Chondrocyte (in vitro differentiated cells): ENCODE results near the gene MYADM. TPM values are rescaled to one million over a fixed set of nuclear protein-coding genes. Genes with fewer than 3 reads are reported as not detected.

ENCODE experiments used
- DNase-seq: peaks from one replicate; pipeline ENCODE4 v3.0.0; 2021; ENCODE audit warnings: mixed read lengths, low spot score
- H3K27ac Mint-ChIP-seq: one replicate; pipeline ENCODE4 v1.8.0; 2021; ENCODE audit warnings: mild to moderate bottlenecking, moderate library complexity, mixed read lengths; ENCODE audit not compliant: unreplicated experiment
- H3K27me3 Mint-ChIP-seq: 2 replicates; pipeline ENCODE4 v1.8.0; 2021; ENCODE audit warnings: low read depth, mixed read lengths
- H3K36me3 Mint-ChIP-seq: 2 replicates; pipeline ENCODE4 v1.8.0; 2021; ENCODE audit warnings: low read depth, mixed read lengths
- H3K4me1 Mint-ChIP-seq: 2 replicates; pipeline ENCODE4 v1.8.0; 2021; ENCODE audit warnings: low read depth, mild to moderate bottlenecking, mixed read lengths
- H3K4me3 Mint-ChIP-seq: one replicate; pipeline ENCODE4 v1.8.0; 2021; ENCODE audit warnings: mild to moderate bottlenecking, moderate library complexity, mixed read lengths; ENCODE audit not compliant: unreplicated experiment
- H3K9me3 Mint-ChIP-seq: 2 replicates; pipeline ENCODE4 v1.8.0; 2021; ENCODE audit warnings: low read depth, mixed read lengths
- CTCF ChIP-seq: fragments of 200-600 bp; sonication (generic); IDR thresholded peaks from 2 replicates; pipeline ENCODE4 v1.5.0; 2021; ENCODE audit warnings: antibody characterized with exemption, mild to moderate bottlenecking, moderate library complexity
- total RNA-seq: library from RNA; stranded (reverse); gene quantifications from 3 replicates; pipeline ENCODE4 v1.2.1, GENCODE V29; 2021

MYADM gene
- total RNA-seq, 1 donor from 2014 or later, result 292 TPM

GRCh38 chr19:53865523-53865917 lies 2.2 kb upstream of the MYADM start:
- Mint-ChIP-seq H3K36me3 (peaks cover under 1% of the 10 kb centered on the region), H3K4me3 (peak overlapping the region; percentile 76)

GRCh38 chr19:53865918-53866864 lies 1.5 kb upstream of the MYADM start:
- Mint-ChIP-seq H3K4me3 (peak overlapping the region; percentile 76), H3K27me3 (no peaks in the 10 kb centered on the region), H3K4me1 (peaks cover 29% of the 10 kb centered on the region), H3K9me3 (no peaks in the 10 kb centered on the region), H3K36me3 (peaks cover 3% of the 10 kb centered on the region), H3K27ac (peak overlapping the region; percentile 100)
- peak; percentile 91 for DNase-seq
- no peak for TF ChIP-seq CTCF

More at GRCh38 chr19:53865523-53865917, 2.2 kb upstream of the MYADM start:
- no peak for DNase-seq
- Mint-ChIP-seq H3K27me3 (no peaks in the 10 kb centered on the region), H3K9me3 (no peaks in the 10 kb centered on the region), H3K27ac (peak overlapping the region; percentile 100), H3K4me1 (peaks cover 24% of the 10 kb centered on the region)
- no peak for TF ChIP-seq CTCF

GRCh38 chr19:53866865-53867224 lies 838 bp upstream of the MYADM start:
- no peaks in the 10 kb centered on the region for H3K27me3 Mint-ChIP-seq
- H3K36me3 Mint-ChIP-seq, result peaks cover 8% of the 10 kb centered on the region
- H3K4me1 Mint-ChIP-seq, result peaks cover 34% of the 10 kb centered on the region
- peak overlapping the region; percentile 100 for H3K27ac Mint-ChIP-seq
- H3K4me3 Mint-ChIP-seq, result peak overlapping the region; percentile 76
- no peak for DNase-seq
- no peak for TF ChIP-seq CTCF
- no peaks in the 10 kb centered on the region for H3K9me3 Mint-ChIP-seq

- Mint-ChIP-seq H3K4me3 (peak overlapping the region; percentile 96), H3K4me1 (peaks cover 38% of the 10 kb centered on the region)
Measured at GRCh38 chr19:53868091-53868891, 608 bp downstream of the MYADM start.

More at GRCh38 chr19:53868091-53868891, 608 bp downstream of the MYADM start:
- Mint-ChIP-seq H3K9me3 (no peaks in the 10 kb centered on the region), H3K36me3 (peaks cover 12% of the 10 kb centered on the region), H3K27me3 (no peaks in the 10 kb centered on the region), H3K27ac (peak overlapping the region; percentile 98)
- peak; percentile 90 for DNase-seq
- TF ChIP-seq CTCF, result no peak
